Measurements from ENCODE around the gene C3orf20. TPM values are rescaled to one million over a fixed set of nuclear protein-coding genes. Genes with fewer than 3 reads are reported as not detected.
A peak's percentile ranks its signal among the peaks of the same experiment; 100 is the strongest.

Gene C3orf20
- total RNA-seq, 1 donor from 2014 or later, result not detected

GRCh38 chr3:14773691-14774128, 98.8 kb downstream of the C3orf20 start:
- no peak for DNase-seq (ENCODE audit: low read depth)

GRCh38 chr3:14774431-14774830, 99.5 kb downstream of the C3orf20 start:
- no peak for DNase-seq (ENCODE audit: low read depth)

GRCh38 chr3:14775011-14775410, 100.1 kb downstream of the C3orf20 start:
- DNase-seq (ENCODE audit: low read depth), result no peak

- no peak for DNase-seq (ENCODE audit: low read depth)
Measured at GRCh38 chr3:14775563-14775962, 100.6 kb downstream of the C3orf20 start.

GRCh38 chr3:14779069-14779685, 104.2 kb downstream of the C3orf20 start:
- no peak for DNase-seq (ENCODE audit: low read depth)

- DNase-seq (ENCODE audit: low read depth), result peak; percentile 54
Measured at GRCh38 chr3:14780927-14781507, 106.1 kb downstream of the C3orf20 start.

- DNase-seq (ENCODE audit: low read depth), result no peak
Measured at GRCh38 chr3:14783480-14784086, 108.6 kb downstream of the C3orf20 start.

- DNase-seq (ENCODE audit: low read depth), result no peak
Measured at GRCh38 chr3:14784087-14784681, 109.2 kb downstream of the C3orf20 start.

GRCh38 chr3:14785207-14786155, 110.5 kb downstream of the C3orf20 start:
- no peak for DNase-seq (ENCODE audit: low read depth)

GRCh38 chr3:14786369-14786768, 111.4 kb downstream of the C3orf20 start:
- no peak for DNase-seq (ENCODE audit: low read depth)

GRCh38 chr3:14787630-14788029, 112.7 kb downstream of the C3orf20 start:
- DNase-seq (ENCODE audit: low read depth), result peak; percentile 27

GRCh38 chr3:14788644-14789043, 113.7 kb downstream of the C3orf20 start:
- DNase-seq (ENCODE audit: low read depth), result no peak

GRCh38 chr3:14789221-14789620, 114.3 kb downstream of the C3orf20 start:
- no peak for DNase-seq (ENCODE audit: low read depth)

GRCh38 chr3:14789640-14790285, 114.8 kb downstream of the C3orf20 start:
- no peak for DNase-seq (ENCODE audit: low read depth)

GRCh38 chr3:14791343-14791945, 116.5 kb downstream of the C3orf20 start:
- DNase-seq (ENCODE audit: low read depth), result peak; percentile 40

GRCh38 chr3:14792691-14793121, 117.8 kb downstream of the C3orf20 start:
- no peak for DNase-seq (ENCODE audit: low read depth)

GRCh38 chr3:14793126-14793857, 118.4 kb downstream of the C3orf20 start:
- no peak for DNase-seq (ENCODE audit: low read depth)

GRCh38 chr3:14793858-14794234, 118.9 kb downstream of the C3orf20 start:
- DNase-seq (ENCODE audit: low read depth), result no peak

GRCh38 chr3:14794435-14794834, 119.5 kb downstream of the C3orf20 start:
- no peak for DNase-seq (ENCODE audit: low read depth)

GRCh38 chr3:14795996-14796395, 121.1 kb downstream of the C3orf20 start:
- no peak for DNase-seq (ENCODE audit: low read depth)

Measured in renal cortical epithelial cell (primary cell).